ENCODE measurements around the gene PDZD8.

DNA sequence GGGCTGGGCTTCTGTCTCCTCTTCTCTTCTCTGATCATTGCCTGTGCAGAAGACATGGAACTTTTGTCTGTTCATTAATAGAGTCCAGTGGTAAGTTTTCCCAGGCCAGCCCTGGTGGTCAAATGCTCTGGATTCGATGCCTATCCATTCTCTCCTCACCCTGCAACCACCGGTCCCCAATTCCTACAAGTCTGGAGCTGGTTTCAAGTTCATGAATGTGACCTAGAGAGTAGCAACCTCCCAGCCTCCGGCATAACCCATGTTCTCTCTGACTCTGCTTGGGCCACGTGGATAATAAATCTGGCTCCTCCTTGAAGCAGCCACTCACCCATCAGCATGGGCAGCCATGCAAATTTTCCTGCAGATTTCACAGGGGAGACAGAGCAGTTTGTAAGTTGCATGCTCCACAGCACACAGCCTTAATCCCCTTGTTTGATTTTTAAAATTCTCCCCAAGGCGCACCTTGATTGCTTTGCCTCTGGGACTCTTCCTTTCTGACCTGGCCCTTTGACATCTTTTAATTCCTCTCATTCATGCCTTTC, 37.3 kb upstream of the PDZD8 start:
- TF ChIP-seq POLR2AphosphoS5 (IDR thresholded peaks at IDR 0.05; ENCODE audit: low read depth, low read length) (no peak), TAF1 (IDR thresholded peaks at IDR 0.05; ENCODE audit: borderline replicate concordance, low read depth, low read length) (no peak), POLR2A (IDR thresholded peaks at IDR 0.05; ENCODE audit: low read depth, low read length) (no peak)
